ENCODE measurements around the gene NAPB. TPM values are rescaled to one million over a fixed set of nuclear protein-coding genes. Genes with fewer than 3 reads are reported as not detected.

Gene NAPB
- total and polyA plus RNA-seq, 2 experiments from 2014 or later = 7.3 to 11.2 TPM

DNA sequence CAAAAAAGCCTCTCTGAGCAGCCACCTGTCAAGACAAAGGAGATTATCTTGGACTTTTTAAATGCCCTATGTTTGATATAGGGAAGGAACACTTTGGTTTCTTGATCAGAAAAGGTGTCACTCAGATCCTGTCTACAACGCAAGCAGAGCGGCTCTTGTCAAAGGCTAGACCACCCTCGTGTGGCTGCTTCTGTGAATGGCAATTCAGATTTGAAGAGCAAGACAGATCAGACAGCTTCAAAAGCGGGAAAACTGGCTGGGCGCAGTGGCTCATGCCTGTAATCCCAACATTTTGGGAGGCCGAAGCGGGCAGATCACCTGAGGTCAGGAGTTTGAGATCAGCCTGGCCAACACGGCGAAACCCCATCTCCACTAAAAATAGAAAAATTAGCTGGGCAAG, 80.8 kb downstream of the NAPB start:
- Histone ChIP-seq H3K9me3 (ENCODE audit: low read depth) (no peaks in the 10 kb centered on the region), H3K4me2 (no peak overlapping the region), H3K79me2 (no peaks in the 10 kb centered on the region), H3K27ac (no peak overlapping the region), H3K4me3 (no peak overlapping the region), H3K4me1 (ENCODE audit: insufficient read depth) (no peaks in the 10 kb centered on the region), H3K27me3 (no peaks in the 10 kb centered on the region), H3K9me2 (replicated peaks; ENCODE audit: insufficient read depth) (no peaks in the 10 kb centered on the region), H2AFZ (no peak overlapping the region), H3K36me3 (replicated peaks; ENCODE audit: insufficient read depth, low read depth) (no peaks in the 10 kb centered on the region), H4K20me1 (ENCODE audit: insufficient read depth, poor library complexity, severe bottlenecking) (no peaks in the 10 kb centered on the region)
- TF ChIP-seq, protein P1, sequence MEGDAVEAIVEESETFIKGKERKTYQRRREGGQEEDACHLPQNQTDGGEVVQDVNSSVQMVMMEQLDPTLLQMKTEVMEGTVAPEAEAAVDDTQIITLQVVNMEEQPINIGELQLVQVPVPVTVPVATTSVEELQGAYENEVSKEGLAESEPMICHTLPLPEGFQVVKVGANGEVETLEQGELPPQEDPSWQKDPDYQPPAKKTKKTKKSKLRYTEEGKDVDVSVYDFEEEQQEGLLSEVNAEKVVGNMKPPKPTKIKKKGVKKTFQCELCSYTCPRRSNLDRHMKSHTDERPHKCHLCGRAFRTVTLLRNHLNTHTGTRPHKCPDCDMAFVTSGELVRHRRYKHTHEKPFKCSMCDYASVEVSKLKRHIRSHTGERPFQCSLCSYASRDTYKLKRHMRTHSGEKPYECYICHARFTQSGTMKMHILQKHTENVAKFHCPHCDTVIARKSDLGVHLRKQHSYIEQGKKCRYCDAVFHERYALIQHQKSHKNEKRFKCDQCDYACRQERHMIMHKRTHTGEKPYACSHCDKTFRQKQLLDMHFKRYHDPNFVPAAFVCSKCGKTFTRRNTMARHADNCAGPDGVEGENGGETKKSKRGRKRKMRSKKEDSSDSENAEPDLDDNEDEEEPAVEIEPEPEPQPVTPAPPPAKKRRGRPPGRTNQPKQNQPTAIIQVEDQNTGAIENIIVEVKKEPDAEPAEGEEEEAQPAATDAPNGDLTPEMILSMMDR (IDR thresholded peaks at IDR 0.05; ENCODE audit: poor library complexity) = peak; percentile 93
- TF ChIP-seq EZH2phosphoT487 (IDR thresholded peaks at IDR 0.05; ENCODE audit: low read depth, severe bottlenecking, unreplicated experiment) = no peak
- no peak for TF ChIP-seq EZH2 (IDR thresholded peaks at IDR 0.05; ENCODE audit: borderline replicate concordance)
- peak; percentile 82 for DNase-seq (ENCODE audit: low spot score)
- WGBS (ENCODE audit: low lambda C conversion rate, missing lambda C conversion rate) = 33% methylated on average over 9 of the region's 9 CpGs

DNA sequence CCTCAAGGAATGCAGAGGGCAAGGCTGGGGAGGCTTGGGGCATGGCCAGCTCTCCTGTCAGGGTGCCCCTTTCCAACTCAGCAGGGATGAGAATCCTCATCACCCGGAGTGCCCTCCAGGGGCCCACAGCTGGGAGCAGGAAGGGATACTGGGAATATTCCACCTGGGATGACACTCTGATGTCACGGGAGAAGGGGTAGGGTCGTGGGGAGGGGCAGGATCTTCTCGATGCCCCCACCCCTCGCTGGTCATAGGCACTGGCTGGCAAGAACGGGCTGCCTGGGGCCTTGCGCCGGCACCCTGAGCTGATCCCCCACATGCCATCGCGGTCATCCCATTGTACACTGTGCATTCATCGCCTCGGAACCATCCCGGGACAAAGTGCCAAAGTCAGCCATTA, 81.3 kb downstream of the NAPB start:
- no peak overlapping the region for H3K4me2 ChIP-seq
- H4K20me1 ChIP-seq (ENCODE audit: insufficient read depth, poor library complexity, severe bottlenecking) = no peaks in the 10 kb centered on the region
- no peak for DNase-seq (ENCODE audit: low spot score)
- H3K27me3 ChIP-seq = no peaks in the 10 kb centered on the region
- no peaks in the 10 kb centered on the region for H3K9me3 ChIP-seq (ENCODE audit: low read depth)
- TF ChIP-seq, protein P1 (IDR thresholded peaks at IDR 0.05; ENCODE audit: poor library complexity) = no peak
- TF ChIP-seq EZH2phosphoT487 (IDR thresholded peaks at IDR 0.05; ENCODE audit: low read depth, severe bottlenecking, unreplicated experiment) (no peak), EZH2 (IDR thresholded peaks at IDR 0.05; ENCODE audit: borderline replicate concordance) (no peak)
- no peaks in the 10 kb centered on the region for H3K79me2 ChIP-seq
- WGBS (ENCODE audit: low lambda C conversion rate, missing lambda C conversion rate) = 89% methylated on average over 11 of the region's 13 CpGs
- H3K27ac ChIP-seq = no peak overlapping the region
- H2AFZ ChIP-seq = no peak overlapping the region
- H3K36me3 ChIP-seq (replicated peaks; ENCODE audit: insufficient read depth, low read depth) = no peaks in the 10 kb centered on the region
- H3K9me2 ChIP-seq (replicated peaks; ENCODE audit: insufficient read depth) = no peaks in the 10 kb centered on the region
- no peak overlapping the region for H3K4me3 ChIP-seq
- no peaks in the 10 kb centered on the region for H3K4me1 ChIP-seq (ENCODE audit: insufficient read depth)

DNA sequence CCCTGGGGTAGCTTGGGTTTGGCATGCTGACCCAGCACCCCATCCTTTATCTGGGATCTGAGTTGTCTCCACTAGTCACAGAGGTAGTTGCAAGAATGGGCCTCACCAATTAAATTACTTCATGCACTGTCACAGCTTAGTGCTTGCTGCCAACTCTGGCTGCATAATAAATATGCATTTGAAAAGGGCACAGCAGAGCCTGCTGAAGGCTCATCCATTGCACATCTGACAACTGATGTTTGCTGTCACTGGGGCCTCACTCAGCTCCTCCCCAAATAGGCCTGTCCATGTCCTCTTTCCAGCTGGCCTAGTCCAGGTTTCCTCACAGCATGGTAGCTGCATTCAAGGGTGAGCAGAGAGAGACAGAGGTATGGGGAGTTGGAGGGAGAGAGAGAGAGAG, 84.0 kb downstream of the NAPB start:
- Histone ChIP-seq H3K4me1 (ENCODE audit: insufficient read depth) (no peaks in the 10 kb centered on the region), H3K27me3 (no peaks in the 10 kb centered on the region), H3K9me2 (replicated peaks; ENCODE audit: insufficient read depth) (no peaks in the 10 kb centered on the region), H2AFZ (no peak overlapping the region), H3K27ac (no peak overlapping the region), H3K4me2 (no peak overlapping the region), H4K20me1 (ENCODE audit: insufficient read depth, poor library complexity, severe bottlenecking) (no peaks in the 10 kb centered on the region), H3K79me2 (no peaks in the 10 kb centered on the region), H3K9me3 (ENCODE audit: low read depth) (no peaks in the 10 kb centered on the region), H3K36me3 (replicated peaks; ENCODE audit: insufficient read depth, low read depth) (no peaks in the 10 kb centered on the region), H3K4me3 (no peak overlapping the region)
- DNase-seq (ENCODE audit: low spot score) = no peak
- TF ChIP-seq EZH2 (IDR thresholded peaks at IDR 0.05; ENCODE audit: borderline replicate concordance) (no peak), EZH2phosphoT487 (IDR thresholded peaks at IDR 0.05; ENCODE audit: low read depth, severe bottlenecking, unreplicated experiment) (no peak)
- TF ChIP-seq, protein P1 (IDR thresholded peaks at IDR 0.05; ENCODE audit: poor library complexity) = no peak

DNA sequence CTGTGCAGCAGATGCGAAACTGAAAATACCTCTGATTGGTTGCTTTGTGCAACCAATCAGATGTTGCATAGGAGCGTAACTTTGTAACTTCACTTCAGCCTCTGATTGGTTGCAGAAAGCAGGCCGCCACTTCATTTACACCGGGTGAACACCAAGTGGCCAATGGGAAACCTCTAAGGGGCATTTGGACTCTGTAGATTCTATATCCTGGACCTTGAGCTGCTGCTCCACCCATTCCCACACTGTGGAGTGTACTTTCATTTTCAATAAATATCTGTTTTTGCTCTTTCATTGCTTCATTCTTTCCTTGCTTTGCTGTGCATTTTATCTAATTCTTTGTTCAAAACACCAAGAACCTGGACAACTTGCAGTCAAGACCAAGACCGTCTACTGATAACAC, 84.8 kb downstream of the NAPB start:
- H3K4me2 ChIP-seq = no peak overlapping the region
- 95% methylated on average over 5 of the region's 5 CpGs for WGBS (ENCODE audit: low lambda C conversion rate, missing lambda C conversion rate)
- no peaks in the 10 kb centered on the region for H3K36me3 ChIP-seq (replicated peaks; ENCODE audit: insufficient read depth, low read depth)
- no peak overlapping the region for H3K27ac ChIP-seq
- no peak for TF ChIP-seq EZH2phosphoT487 (IDR thresholded peaks at IDR 0.05; ENCODE audit: low read depth, severe bottlenecking, unreplicated experiment)
- TF ChIP-seq EZH2 (IDR thresholded peaks at IDR 0.05; ENCODE audit: borderline replicate concordance) = no peak
- TF ChIP-seq, protein P1 (IDR thresholded peaks at IDR 0.05; ENCODE audit: poor library complexity) = no peak
- H3K27me3 ChIP-seq = no peaks in the 10 kb centered on the region
- no peaks in the 10 kb centered on the region for H3K4me1 ChIP-seq (ENCODE audit: insufficient read depth)
- no peak for DNase-seq (ENCODE audit: low spot score)
- no peaks in the 10 kb centered on the region for H4K20me1 ChIP-seq (ENCODE audit: insufficient read depth, poor library complexity, severe bottlenecking)
- no peaks in the 10 kb centered on the region for H3K9me3 ChIP-seq (ENCODE audit: low read depth)
- no peaks in the 10 kb centered on the region for H3K79me2 ChIP-seq
- no peak overlapping the region for H3K4me3 ChIP-seq
- H3K9me2 ChIP-seq (replicated peaks; ENCODE audit: insufficient read depth) = no peaks in the 10 kb centered on the region
- H2AFZ ChIP-seq = no peak overlapping the region
